Muscle layer of colon (tissue), 2 donors: Measurements from ENCODE around the gene ZFP90.

Experiments used
- H3K27ac ChIP-seq: one replicate; pipeline ENCODE4 v1.7.0; 2013; ENCODE audit warnings: low read depth, mild to moderate bottlenecking, low read length, moderate library complexity
- H3K27me3 ChIP-seq, 2 donors: one replicate each; pipeline ENCODE4 v1.7.0; 2013; ENCODE audit warnings: low read length in 2 of 2, mild to moderate bottlenecking in 2 of 2; ENCODE audit not compliant: insufficient read depth in 2 of 2, control insufficient read depth in 1 of 2
- H3K36me3 ChIP-seq: one replicate; pipeline ENCODE4 v1.7.0; 2013; ENCODE audit warnings: mild to moderate bottlenecking, low read length; ENCODE audit not compliant: insufficient read depth
- H3K4me1 ChIP-seq: one replicate; pipeline ENCODE4 v1.7.0; 2013; ENCODE audit warnings: mild to moderate bottlenecking, low read length; ENCODE audit not compliant: insufficient read depth
- H3K4me3 ChIP-seq, 2 donors: one replicate each; pipeline ENCODE4 v1.7.0; 2013; ENCODE audit warnings: low read length in 2 of 2, low read depth in 1 of 2, mild to moderate bottlenecking in 1 of 2, moderate library complexity in 1 of 2
- H3K9ac ChIP-seq: one replicate; pipeline ENCODE4 v1.7.0; 2013; ENCODE audit warnings: low read length
- H3K9me3 ChIP-seq: one replicate; pipeline ENCODE4 v1.7.0; 2013; ENCODE audit warnings: mild to moderate bottlenecking, low read length
- donor health status: abdominal sarcoma.
- donor health status: Adenocarcinoma of cecum.

The ZFP90 gene

GRCh38 chr16:68504066-68504465 is 35.0 kb upstream of the ZFP90 start:
- Histone ChIP-seq H3K4me1 (no peaks in the 10 kb centered on the region), H3K9ac (no peak overlapping the region), H3K36me3 (no peaks in the 10 kb centered on the region), H3K9me3 (no peaks in the 10 kb centered on the region), H3K27me3 (no peaks in the 10 kb centered on the region), H3K4me3 (no peak overlapping the region), H3K27ac (no peak overlapping the region)

- Histone ChIP-seq H3K36me3 (no peaks in the 10 kb centered on the region), H3K9me3 (no peaks in the 10 kb centered on the region), H3K4me1 (no peaks in the 10 kb centered on the region), H3K9ac (no peak overlapping the region), H3K27ac (no peak overlapping the region), H3K27me3 (peaks cover 4 to 10% of the 10 kb centered on the region in 2 donors), H3K4me3 (no peak overlapping the region)
Measured at GRCh38 chr16:68506331-68507053, 32.6 kb upstream of the ZFP90 start.

- Histone ChIP-seq H3K36me3 (no peaks in the 10 kb centered on the region), H3K4me3 (no peak overlapping the region), H3K4me1 (no peaks in the 10 kb centered on the region), H3K27ac (no peak overlapping the region), H3K27me3 (peaks cover 4 to 10% of the 10 kb centered on the region in 2 donors), H3K9ac (no peak overlapping the region), H3K9me3 (no peaks in the 10 kb centered on the region)
Measured at GRCh38 chr16:68508013-68508412, 31.1 kb upstream of the ZFP90 start.

GRCh38 chr16:68508641-68509240 is 30.4 kb upstream of the ZFP90 start:
- Histone ChIP-seq H3K27me3 (peaks cover 4 to 10% of the 10 kb centered on the region in 2 donors), H3K4me1 (no peaks in the 10 kb centered on the region), H3K36me3 (no peaks in the 10 kb centered on the region)

GRCh38 chr16:68509381-68509780 is 29.7 kb upstream of the ZFP90 start:
- no peaks in the 10 kb centered on the region for H3K36me3 ChIP-seq
- H3K4me1 ChIP-seq = no peaks in the 10 kb centered on the region
- peaks cover 4 to 10% of the 10 kb centered on the region in 2 donors for H3K27me3 ChIP-seq
- H3K27ac ChIP-seq = no peak overlapping the region
- H3K9me3 ChIP-seq = no peaks in the 10 kb centered on the region
- H3K9ac ChIP-seq = no peak overlapping the region
- H3K4me3 ChIP-seq = no peak overlapping the region

More at GRCh38 chr16:68508641-68509240, 30.4 kb upstream of the ZFP90 start:
- H3K9ac ChIP-seq = no peak overlapping the region
- no peaks in the 10 kb centered on the region for H3K9me3 ChIP-seq
- H3K27ac ChIP-seq = no peak overlapping the region
- H3K4me3 ChIP-seq = no peak overlapping the region

- no peak overlapping the region for H3K9ac ChIP-seq
- peaks cover 4 to 10% of the 10 kb centered on the region in 2 donors for H3K27me3 ChIP-seq
- H3K4me1 ChIP-seq = no peaks in the 10 kb centered on the region
- H3K27ac ChIP-seq = no peak overlapping the region
- H3K36me3 ChIP-seq = no peaks in the 10 kb centered on the region
- H3K9me3 ChIP-seq = no peaks in the 10 kb centered on the region
- H3K4me3 ChIP-seq = no peak overlapping the region
Measured at GRCh38 chr16:68510775-68511174, 28.3 kb upstream of the ZFP90 start.

- H3K9ac ChIP-seq = no peak overlapping the region
- H3K9me3 ChIP-seq = no peaks in the 10 kb centered on the region
- H3K27ac ChIP-seq = no peak overlapping the region
- H3K27me3 ChIP-seq = peaks cover 4 to 10% of the 10 kb centered on the region in 2 donors
- H3K4me3 ChIP-seq = no peak overlapping the region
- no peaks in the 10 kb centered on the region for H3K36me3 ChIP-seq
- H3K4me1 ChIP-seq = no peaks in the 10 kb centered on the region
Measured at GRCh38 chr16:68512183-68512582, 26.9 kb upstream of the ZFP90 start.

GRCh38 chr16:68512742-68513141 is 26.3 kb upstream of the ZFP90 start:
- Histone ChIP-seq H3K9ac (no peak overlapping the region), H3K4me3 (no peak overlapping the region), H3K27me3 (peaks cover 4 to 10% of the 10 kb centered on the region in 2 donors), H3K4me1 (no peaks in the 10 kb centered on the region), H3K36me3 (no peaks in the 10 kb centered on the region), H3K27ac (no peak overlapping the region), H3K9me3 (no peaks in the 10 kb centered on the region)

GRCh38 chr16:68514511-68514910 is 24.6 kb upstream of the ZFP90 start:
- Histone ChIP-seq H3K27me3 (peaks cover 4 to 8% of the 10 kb centered on the region in 2 donors), H3K36me3 (no peaks in the 10 kb centered on the region), H3K9me3 (no peaks in the 10 kb centered on the region), H3K4me1 (no peaks in the 10 kb centered on the region), H3K9ac (no peak overlapping the region), H3K27ac (no peak overlapping the region), H3K4me3 (no peak overlapping the region)

GRCh38 chr16:68517606-68518166 is 21.4 kb upstream of the ZFP90 start:
- no peak overlapping the region for H3K27ac ChIP-seq
- no peaks in the 10 kb centered on the region for H3K27me3 ChIP-seq
- no peak overlapping the region for H3K9ac ChIP-seq
- H3K36me3 ChIP-seq = no peaks in the 10 kb centered on the region
- H3K4me1 ChIP-seq = peaks cover 4% of the 10 kb centered on the region
- H3K9me3 ChIP-seq = no peaks in the 10 kb centered on the region
- no peak overlapping the region for H3K4me3 ChIP-seq

GRCh38 chr16:68519225-68519745 is 19.8 kb upstream of the ZFP90 start:
- H3K36me3 ChIP-seq = no peaks in the 10 kb centered on the region
- no peak overlapping the region for H3K27ac ChIP-seq
- H3K9ac ChIP-seq = no peak overlapping the region
- H3K4me3 ChIP-seq = no peak overlapping the region
- H3K27me3 ChIP-seq = no peaks in the 10 kb centered on the region
- H3K4me1 ChIP-seq = peaks cover 4% of the 10 kb centered on the region
- H3K9me3 ChIP-seq = no peaks in the 10 kb centered on the region
